ENCODE results near the gene C2orf68.
"Not testable (repeated sequence)": the region's sequence is repeated elsewhere in the genome, so short reads cannot be mapped to it uniquely, and the experiment has no call there.

The C2orf68 gene, protein sequence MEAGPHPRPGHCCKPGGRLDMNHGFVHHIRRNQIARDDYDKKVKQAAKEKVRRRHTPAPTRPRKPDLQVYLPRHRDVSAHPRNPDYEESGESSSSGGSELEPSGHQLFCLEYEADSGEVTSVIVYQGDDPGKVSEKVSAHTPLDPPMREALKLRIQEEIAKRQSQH

GRCh38 chr2:85611705-85612587 is at the start of gene C2orf68:
C2orf68 (minus strand) TSS chr2:85612066; CDS start chr2:85611984, 82 bp downstream.
- DNase-seq: peak; percentile 55

- DNase-seq: no peak
These were observed 49.4 kb upstream of the C2orf68 start for GRCh38 chr2:85661139-85661858.

- DNase-seq: no peak
These were observed 48.9 kb upstream of the C2orf68 start for GRCh38 chr2:85660725-85661124.

DNA sequence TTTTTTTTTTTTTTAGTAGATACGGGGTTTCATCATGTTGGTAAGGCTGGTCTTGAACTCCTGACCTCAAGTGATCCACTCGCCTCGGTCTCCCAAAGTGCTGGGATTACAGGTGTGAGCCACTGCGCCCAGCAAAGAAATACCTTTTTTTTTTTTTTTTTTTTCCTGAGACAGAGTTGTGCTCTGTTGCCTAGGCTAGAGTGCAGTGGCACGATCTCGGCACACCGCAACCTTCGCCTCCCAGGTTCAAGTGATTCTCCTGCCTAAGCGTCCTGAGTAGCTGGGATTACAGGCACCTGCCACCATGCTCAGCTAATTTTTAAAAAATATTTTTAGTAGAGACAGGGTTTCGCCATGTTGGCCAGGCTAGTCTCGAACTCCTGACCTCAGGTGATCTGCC is 48.4 kb upstream of the C2orf68 start:
- DNase-seq: not testable (repeated sequence)

GRCh38 chr2:85659324-85659981 is 47.6 kb upstream of the C2orf68 start:
- DNase-seq: no peak

GRCh38 chr2:85657399-85657798 is 45.5 kb upstream of the C2orf68 start:
- DNase-seq: not testable (repeated sequence)

- DNase-seq: no peak
These were observed 44.6 kb upstream of the C2orf68 start for GRCh38 chr2:85656468-85656867.

DNA sequence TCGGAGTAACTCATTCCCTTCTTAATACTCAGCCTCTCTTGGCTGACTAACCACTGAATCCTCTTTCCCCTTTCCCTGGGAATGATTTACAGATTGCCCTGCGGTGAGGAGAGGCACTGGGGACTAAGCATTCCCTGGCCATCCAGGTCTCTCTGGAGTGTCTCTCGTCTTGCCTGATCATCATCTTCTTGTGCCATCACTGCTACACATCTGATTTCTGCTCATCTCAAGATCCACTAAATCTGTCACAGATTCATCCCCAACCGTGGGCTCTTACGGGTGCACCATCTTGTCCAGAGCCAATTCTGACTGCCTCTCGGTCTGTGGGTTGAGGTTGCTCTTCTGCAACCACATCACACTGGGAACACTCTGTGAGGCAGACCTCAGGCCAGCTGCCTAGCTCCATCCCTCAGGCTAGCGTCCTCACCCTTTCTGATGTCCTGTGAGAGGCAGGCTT is 44.1 kb upstream of the C2orf68 start:
- DNase-seq: no peak

GRCh38 chr2:85653996-85654395 is 42.1 kb upstream of the C2orf68 start:
- no peak for DNase-seq

- no peak for DNase-seq
These were observed 40.2 kb upstream of the C2orf68 start for GRCh38 chr2:85652056-85652455.

GRCh38 chr2:85651097-85651496 is 39.2 kb upstream of the C2orf68 start:
- no peak for DNase-seq

DNA sequence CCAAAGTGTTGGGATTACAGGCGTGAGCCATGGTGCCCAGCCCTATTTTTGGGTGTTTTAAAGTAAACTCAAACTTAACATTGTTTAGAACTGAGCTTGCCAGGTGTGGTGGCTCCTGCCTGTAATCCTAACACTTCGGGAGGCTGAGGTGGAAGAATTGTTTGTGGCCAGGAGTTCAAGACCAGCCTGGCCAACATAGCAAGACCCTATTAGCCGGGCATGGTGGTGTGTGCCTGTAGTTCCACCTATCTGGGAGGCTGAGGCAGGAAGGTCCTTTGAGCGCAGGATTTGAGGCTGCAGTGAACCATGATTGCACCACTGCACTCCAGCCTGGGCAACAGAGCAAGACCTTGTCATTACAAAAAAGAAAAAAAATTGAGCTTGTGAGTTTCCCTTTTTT is 38.6 kb upstream of the C2orf68 start:
- no peak for DNase-seq

GRCh38 chr2:85649201-85650190 is 37.6 kb upstream of the C2orf68 start:
- DNase-seq: no peak

DNA sequence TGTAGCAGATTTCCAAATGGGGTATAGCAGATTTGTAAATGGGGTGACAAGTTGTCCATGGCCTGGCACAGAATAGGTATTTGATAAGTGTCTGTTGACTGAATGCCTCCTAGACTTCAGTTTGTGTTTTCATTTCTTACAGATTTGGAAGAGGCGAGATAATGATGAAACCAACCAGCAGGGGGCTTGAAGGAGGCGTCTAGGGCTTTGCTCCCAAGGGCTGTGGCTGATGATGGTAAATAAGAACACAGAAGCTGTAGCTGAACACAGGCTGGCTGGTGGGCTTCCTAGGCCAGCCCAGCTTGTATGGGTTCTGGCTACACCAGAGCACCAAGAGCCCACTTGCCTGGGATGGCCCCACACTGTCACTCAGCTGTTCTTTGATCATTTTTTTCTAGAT is 36.8 kb upstream of the C2orf68 start:
- no peak for DNase-seq

DNA sequence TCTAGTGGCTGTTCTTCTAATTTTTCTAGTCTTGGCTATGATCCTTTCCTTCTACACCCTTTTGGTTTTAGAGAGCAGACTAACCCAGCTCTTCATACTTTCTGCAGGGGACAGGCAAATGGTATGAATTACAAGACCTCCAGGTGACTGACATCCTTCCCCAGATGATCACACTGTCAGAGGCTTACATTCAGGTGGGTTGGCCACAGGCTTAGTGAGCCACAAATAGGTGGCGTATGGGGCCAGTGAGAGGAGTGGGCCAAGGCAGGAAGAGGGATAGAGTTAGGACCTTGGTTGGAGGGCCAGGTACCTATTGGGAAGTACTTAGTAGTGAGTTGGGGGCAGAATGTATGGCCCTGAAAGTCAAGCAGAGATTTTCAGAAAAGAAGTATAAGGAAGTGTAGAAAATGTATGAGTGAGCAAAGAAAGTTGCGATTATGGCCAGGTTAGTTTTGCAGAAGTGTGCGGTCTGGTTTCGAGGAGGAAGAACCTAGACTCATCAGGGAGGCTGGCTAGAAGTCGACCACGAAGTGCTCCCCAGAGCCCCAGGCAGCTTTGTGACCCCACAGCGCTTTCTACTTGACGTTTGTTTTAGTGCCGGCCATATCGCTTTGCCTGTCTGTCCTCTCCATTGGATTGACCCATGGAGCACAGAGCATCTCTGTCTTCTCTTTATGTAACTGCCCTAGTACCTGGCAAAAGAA is 36.1 kb upstream of the C2orf68 start:
- no peak for DNase-seq

- no peak for DNase-seq
These were observed 34.3 kb upstream of the C2orf68 start for GRCh38 chr2:85646166-85646565.

DNA sequence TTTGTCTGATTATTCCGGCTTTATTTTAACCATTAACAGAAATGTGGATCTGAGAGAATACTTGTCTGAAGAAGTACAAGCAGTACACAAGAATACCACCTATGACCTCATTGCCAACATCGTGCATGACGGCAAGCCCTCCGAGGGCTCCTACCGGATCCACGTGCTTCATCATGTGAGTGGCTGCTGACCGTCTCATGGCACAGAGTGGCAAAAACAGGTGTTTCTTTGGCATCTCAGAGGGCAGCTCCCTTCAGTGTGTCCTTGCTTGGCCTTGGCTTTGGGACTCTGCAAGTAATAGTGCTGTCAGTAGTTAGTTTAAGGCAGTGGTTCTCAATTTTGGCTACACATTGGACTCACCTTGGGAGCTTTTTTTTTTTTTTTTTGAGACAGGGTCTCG is 33.0 kb upstream of the C2orf68 start:
- DNase-seq: no peak

DNA sequence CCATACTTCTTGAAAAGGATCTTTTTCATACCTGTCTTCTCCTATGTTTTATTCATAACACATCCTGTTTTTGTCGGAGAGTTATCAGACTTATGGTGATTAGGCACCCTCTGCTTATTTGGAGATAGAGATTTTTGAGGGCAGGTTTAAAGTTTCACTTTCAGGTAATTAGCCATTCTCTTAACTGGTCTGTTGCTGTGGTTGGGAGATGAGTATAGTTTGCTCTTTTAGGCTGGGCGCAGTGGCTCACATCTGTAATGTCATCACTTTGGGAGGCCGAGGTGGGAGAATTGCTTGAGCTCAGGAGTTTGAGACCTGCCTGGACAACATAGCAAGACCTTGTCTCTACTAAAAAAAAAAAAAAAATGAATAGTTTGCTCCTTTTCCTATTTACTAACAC is 30.9 kb upstream of the C2orf68 start:
- no peak for DNase-seq

- no peak for DNase-seq
These were observed 23.8 kb upstream of the C2orf68 start for GRCh38 chr2:85635636-85636035.

DNA sequence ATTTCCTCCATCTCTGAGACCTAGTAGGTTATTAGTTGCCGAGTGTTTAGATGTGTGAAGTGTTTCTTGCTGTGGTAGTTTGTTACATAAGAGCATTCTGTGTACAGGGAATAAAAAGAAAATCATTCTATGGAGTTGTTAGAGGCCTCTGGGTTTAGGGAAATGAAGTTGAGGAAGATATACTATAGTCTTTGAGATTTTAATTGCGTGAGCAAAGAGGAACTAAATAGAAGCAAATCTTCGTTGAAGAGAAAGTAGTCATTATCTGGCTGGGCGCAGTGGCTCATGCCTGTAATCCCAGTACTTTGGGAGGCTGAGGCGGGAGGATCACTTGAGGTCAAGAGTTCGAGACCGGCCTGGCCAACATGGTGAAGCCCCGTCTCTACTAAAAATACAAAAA is 23.1 kb upstream of the C2orf68 start:
- no peak for DNase-seq

- no peak for DNase-seq
These were observed 19.4 kb upstream of the C2orf68 start for GRCh38 chr2:85631316-85631715.

Measured in GF-D8 (cell line).